IPS-15b (cell line): ENCODE data around the gene FGGY.

Experiments
- H3K27me3 ChIP-seq: one replicate; pipeline ENCODE4 v1.6.1; 2013; ENCODE audit warnings: low read length; ENCODE audit not compliant: control insufficient read depth, insufficient read depth
- H3K36me3 ChIP-seq: one replicate; pipeline ENCODE4 v1.6.1; 2013; ENCODE audit warnings: low read length; ENCODE audit not compliant: control insufficient read depth, insufficient read depth
- H3K4me1 ChIP-seq: one replicate; pipeline ENCODE4 v1.6.1; 2013; ENCODE audit warnings: mild to moderate bottlenecking, low read length; ENCODE audit not compliant: control insufficient read depth, insufficient read depth
- H3K4me3 ChIP-seq: one replicate; pipeline ENCODE4 v1.5.1; 2013; ENCODE audit warnings: low read depth, low read length
- H3K9ac ChIP-seq: one replicate; pipeline ENCODE4 v1.6.1; 2013; ENCODE audit warnings: low read depth, mild to moderate bottlenecking, low read length
- H3K9me3 ChIP-seq: one replicate; pipeline ENCODE4 v1.6.1; 2013; ENCODE audit warnings: mild to moderate bottlenecking, low read length; ENCODE audit not compliant: control insufficient read depth, insufficient read depth

The FGGY gene

GRCh38 chr1:59505596-59506028, 208.7 kb downstream of the FGGY start:
- no peak overlapping the region for H3K4me3 ChIP-seq
- H3K9ac ChIP-seq, result no peak overlapping the region
- peaks cover 3% of the 10 kb centered on the region for H3K4me1 ChIP-seq
- H3K36me3 ChIP-seq, result no peaks in the 10 kb centered on the region
- no peaks in the 10 kb centered on the region for H3K9me3 ChIP-seq
- no peaks in the 10 kb centered on the region for H3K27me3 ChIP-seq

- H3K4me1 ChIP-seq, result no peaks in the 10 kb centered on the region
- no peak overlapping the region for H3K4me3 ChIP-seq
- no peaks in the 10 kb centered on the region for H3K27me3 ChIP-seq
- no peaks in the 10 kb centered on the region for H3K36me3 ChIP-seq
- no peak overlapping the region for H3K9ac ChIP-seq
- no peaks in the 10 kb centered on the region for H3K9me3 ChIP-seq
Measured at GRCh38 chr1:59506952-59507351, 210.1 kb downstream of the FGGY start.

- no peaks in the 10 kb centered on the region for H3K36me3 ChIP-seq
- no peaks in the 10 kb centered on the region for H3K4me1 ChIP-seq
- H3K27me3 ChIP-seq, result no peaks in the 10 kb centered on the region
- no peaks in the 10 kb centered on the region for H3K9me3 ChIP-seq
- H3K4me3 ChIP-seq, result no peak overlapping the region
- no peak overlapping the region for H3K9ac ChIP-seq
Measured at GRCh38 chr1:59509341-59509875, 212.5 kb downstream of the FGGY start.

- H3K9ac ChIP-seq, result no peak overlapping the region
Measured at GRCh38 chr1:59510249-59510648, 213.4 kb downstream of the FGGY start.

GRCh38 chr1:59511476-59512465, 214.9 kb downstream of the FGGY start:
- Histone ChIP-seq H3K9me3 (no peaks in the 10 kb centered on the region), H3K27me3 (no peaks in the 10 kb centered on the region), H3K9ac (no peak overlapping the region), H3K4me3 (no peak overlapping the region), H3K36me3 (no peaks in the 10 kb centered on the region), H3K4me1 (no peaks in the 10 kb centered on the region)

More at GRCh38 chr1:59510249-59510648, 213.4 kb downstream of the FGGY start:
- Histone ChIP-seq H3K27me3 (no peaks in the 10 kb centered on the region), H3K4me1 (no peaks in the 10 kb centered on the region), H3K9me3 (no peaks in the 10 kb centered on the region), H3K36me3 (no peaks in the 10 kb centered on the region), H3K4me3 (no peak overlapping the region)

GRCh38 chr1:59512702-59513101, 215.8 kb downstream of the FGGY start:
- no peak overlapping the region for H3K9ac ChIP-seq
- no peaks in the 10 kb centered on the region for H3K27me3 ChIP-seq
- no peaks in the 10 kb centered on the region for H3K9me3 ChIP-seq

GRCh38 chr1:59514061-59514909, 217.4 kb downstream of the FGGY start:
- H3K4me1 ChIP-seq, result no peaks in the 10 kb centered on the region
- no peaks in the 10 kb centered on the region for H3K36me3 ChIP-seq
- no peak overlapping the region for H3K4me3 ChIP-seq
- no peaks in the 10 kb centered on the region for H3K9me3 ChIP-seq
- H3K27me3 ChIP-seq, result no peaks in the 10 kb centered on the region
- no peak overlapping the region for H3K9ac ChIP-seq

More at GRCh38 chr1:59512702-59513101, 215.8 kb downstream of the FGGY start:
- Histone ChIP-seq H3K4me3 (no peak overlapping the region), H3K4me1 (no peaks in the 10 kb centered on the region), H3K36me3 (no peaks in the 10 kb centered on the region)

- H3K4me3 ChIP-seq, result no peak overlapping the region
- no peaks in the 10 kb centered on the region for H3K27me3 ChIP-seq
- no peaks in the 10 kb centered on the region for H3K4me1 ChIP-seq
- no peaks in the 10 kb centered on the region for H3K9me3 ChIP-seq
- no peaks in the 10 kb centered on the region for H3K36me3 ChIP-seq
- H3K9ac ChIP-seq, result no peak overlapping the region
Measured at GRCh38 chr1:59516881-59517280, 220.0 kb downstream of the FGGY start.

- Histone ChIP-seq H3K4me3 (no peak overlapping the region), H3K27me3 (no peaks in the 10 kb centered on the region), H3K9me3 (no peaks in the 10 kb centered on the region), H3K4me1 (no peaks in the 10 kb centered on the region), H3K36me3 (no peaks in the 10 kb centered on the region), H3K9ac (no peak overlapping the region)
Measured at GRCh38 chr1:59520194-59520593, 223.3 kb downstream of the FGGY start.

- no peaks in the 10 kb centered on the region for H3K36me3 ChIP-seq
- no peaks in the 10 kb centered on the region for H3K4me1 ChIP-seq
- H3K9ac ChIP-seq, result no peak overlapping the region
- H3K9me3 ChIP-seq, result no peaks in the 10 kb centered on the region
- no peak overlapping the region for H3K4me3 ChIP-seq
- no peaks in the 10 kb centered on the region for H3K27me3 ChIP-seq
Measured at GRCh38 chr1:59520827-59521418, 224.0 kb downstream of the FGGY start.

- Histone ChIP-seq H3K36me3 (no peaks in the 10 kb centered on the region), H3K9ac (no peak overlapping the region), H3K4me3 (no peak overlapping the region), H3K4me1 (no peaks in the 10 kb centered on the region), H3K9me3 (no peaks in the 10 kb centered on the region), H3K27me3 (no peaks in the 10 kb centered on the region)
Measured at GRCh38 chr1:59521456-59521855, 224.6 kb downstream of the FGGY start.
